HuH-7.5 (cell line): ENCODE results near the gene EXOSC9.

ENCODE experiments used
- DNase-seq: peaks from one replicate; pipeline ENCODE4 v3.0.0; 2011; ENCODE audit warnings: low spot score

The EXOSC9 gene

DNA sequence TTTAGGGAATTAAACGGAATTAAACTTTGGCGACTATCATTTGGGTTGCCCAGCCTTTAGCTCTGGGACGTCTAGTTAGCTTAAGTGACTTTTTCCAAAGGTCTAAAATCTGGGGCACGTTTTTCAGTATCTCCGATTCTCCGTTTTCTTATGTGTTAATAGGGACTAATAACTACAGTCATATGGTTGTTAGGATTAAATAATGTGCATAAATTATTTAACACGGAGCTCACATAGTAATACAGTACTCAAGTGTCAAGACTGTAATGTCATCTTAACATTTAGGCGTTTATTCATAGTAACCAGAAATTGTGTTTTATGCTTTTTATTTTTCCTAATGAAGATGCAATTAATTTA lies 23.0 kb downstream of the EXOSC9 start:
- no peak for DNase-seq

GRCh38 chr4:121824950-121825349 lies 23.8 kb downstream of the EXOSC9 start:
- DNase-seq: no peak

GRCh38 chr4:121827853-121828252 lies 26.7 kb downstream of the EXOSC9 start:
- no peak for DNase-seq

DNA sequence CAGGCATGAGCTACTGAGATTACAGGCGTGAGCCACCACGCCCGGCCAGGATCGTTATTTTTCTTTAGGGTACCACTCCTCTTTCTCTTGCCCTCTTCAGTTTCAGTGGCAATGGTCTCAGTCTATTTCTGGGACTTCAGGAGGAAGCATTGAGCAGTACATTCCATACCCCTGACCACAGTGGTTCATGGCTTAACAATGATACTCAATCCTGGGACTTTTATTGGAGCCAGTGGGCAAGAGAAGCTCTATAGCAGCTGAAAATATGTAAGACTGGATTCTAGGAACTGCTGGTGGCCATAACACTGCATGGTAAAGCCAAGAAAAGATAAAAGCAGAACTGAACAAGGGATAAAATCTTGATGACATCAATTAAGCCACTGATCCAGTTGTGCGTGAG lies 28.4 kb downstream of the EXOSC9 start:
- no peak for DNase-seq

DNA sequence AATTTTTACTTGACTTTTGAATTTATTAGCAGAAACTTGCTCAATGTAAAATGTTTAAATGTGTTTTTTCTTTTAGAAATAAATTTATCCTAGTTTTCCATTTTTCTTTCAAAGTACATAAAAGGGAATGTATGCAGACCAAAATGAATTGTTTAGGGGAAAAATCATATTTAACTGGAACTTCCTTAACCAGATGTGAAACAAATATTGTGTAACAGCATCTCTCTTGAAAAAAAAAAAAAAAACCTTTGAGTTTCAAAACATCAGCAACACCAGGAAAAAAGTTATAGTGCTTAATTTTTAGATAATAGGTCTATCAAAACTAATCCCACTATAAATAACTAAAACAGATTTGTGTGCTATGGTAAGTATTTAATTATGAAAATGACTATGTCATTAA lies 37.0 kb downstream of the EXOSC9 start:
- DNase-seq: no peak

DNA sequence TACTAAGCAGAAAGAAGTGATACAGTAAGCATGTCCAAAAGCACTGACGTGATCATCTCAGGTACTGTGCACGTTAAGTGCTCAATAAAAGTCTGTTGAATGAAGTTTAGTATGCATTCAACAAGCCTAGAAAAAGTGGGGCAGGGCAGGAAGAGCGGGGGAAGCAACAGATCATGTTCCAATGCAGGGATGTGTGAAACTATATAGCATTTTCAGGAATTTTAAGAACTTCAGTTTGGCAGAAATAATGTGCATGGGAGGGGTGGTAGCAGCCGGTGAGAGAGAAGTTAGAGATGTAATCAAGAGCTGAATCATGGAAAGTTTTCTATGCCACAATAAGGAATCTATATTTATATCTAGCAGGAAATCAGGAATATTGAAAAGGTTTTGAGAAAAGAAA lies 41.7 kb downstream of the EXOSC9 start:
- no peak for DNase-seq

GRCh38 chr4:121846662-121847061 lies 45.5 kb downstream of the EXOSC9 start:
- DNase-seq: no peak

DNA sequence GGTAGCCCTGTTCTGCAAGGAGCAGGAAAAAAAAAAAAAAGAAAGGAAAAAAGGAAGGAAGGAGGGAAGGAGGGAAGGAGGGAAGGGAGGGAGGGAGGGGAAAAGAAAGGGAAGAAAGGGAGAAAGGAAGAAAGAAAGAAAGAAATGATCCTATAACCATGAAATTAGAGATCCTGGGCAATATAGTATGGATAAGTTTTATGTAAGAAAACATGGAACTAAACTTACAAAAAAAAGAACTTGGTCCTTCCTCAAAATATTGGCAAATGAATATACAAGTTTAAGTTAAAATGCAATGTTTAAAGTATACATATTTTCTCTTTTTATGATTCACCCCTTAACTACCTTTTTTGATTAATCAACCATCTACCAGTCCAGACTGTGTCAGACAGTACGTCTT lies 50.2 kb downstream of the EXOSC9 start:
- no peak for DNase-seq

DNA sequence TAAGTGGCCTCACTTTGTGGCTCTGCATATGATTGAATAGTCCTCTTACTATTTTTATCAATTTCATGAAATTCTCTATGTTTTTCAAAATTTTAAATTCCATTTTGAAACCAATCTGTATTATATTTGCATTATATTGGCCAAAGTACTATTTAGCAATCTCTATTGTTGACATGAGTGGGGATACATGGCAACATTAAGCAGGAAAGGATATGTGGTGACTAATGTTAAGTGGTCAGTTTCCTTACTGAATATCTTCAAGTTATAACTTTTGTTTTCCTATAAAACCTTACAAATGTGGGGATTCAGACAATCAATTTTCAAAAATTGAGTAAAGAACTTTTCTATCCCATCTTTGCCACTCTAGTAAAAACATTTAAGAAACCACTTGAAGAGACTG lies 59.0 kb downstream of the EXOSC9 start:
- no peak for DNase-seq

DNA sequence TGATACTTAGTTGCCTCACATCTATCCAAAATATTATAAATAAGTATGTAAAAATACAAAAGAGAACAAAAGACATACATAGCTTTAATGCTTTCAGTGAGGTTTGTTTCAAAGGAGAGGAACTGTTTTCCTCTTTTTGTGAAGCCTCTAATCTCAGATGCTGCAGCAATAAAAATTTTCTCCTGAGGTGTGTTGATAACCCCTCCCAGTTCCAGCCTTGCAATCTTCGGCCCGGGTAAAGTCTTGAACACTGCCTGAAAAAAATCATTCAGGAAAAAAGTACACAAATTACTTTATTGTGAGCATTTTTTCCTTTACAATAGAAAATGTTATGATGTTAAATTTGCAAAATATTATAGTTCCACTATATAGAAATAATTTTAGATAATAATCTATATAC lies 60.3 kb downstream of the EXOSC9 start:
- DNase-seq: no peak

- DNase-seq: no peak
These were observed 62.7 kb downstream of the EXOSC9 start for GRCh38 chr4:121863799-121864198.
